PFSK-1 (cell line): ENCODE data around the gene RAP1A.

Experiments used
- FOXP2 ChIP-seq: optimal IDR thresholded peaks from 2 replicates; pipeline ENCODE3; 2011; ENCODE audit warnings: borderline replicate concordance, control low read depth, inconsistent platforms; ENCODE audit not compliant: insufficient read depth; ENCODE audit errors: extremely low read length, extremely low read depth
- POLR2AphosphoS5 ChIP-seq: IDR thresholded peaks from 2 replicates; pipeline ENCODE4 v1.6.1; 2012; ENCODE audit warnings: low read depth, mild to moderate bottlenecking, control low read depth, low read length, moderate library complexity
- SIN3A ChIP-seq: IDR thresholded peaks from 2 replicates; pipeline ENCODE4 v1.6.1; 2012; ENCODE audit warnings: mild to moderate bottlenecking, low read length, moderate library complexity, borderline replicate concordance; ENCODE audit not compliant: insufficient read depth
- TAF1 ChIP-seq: IDR thresholded peaks from 2 replicates; pipeline ENCODE4 v1.6.1; 2012; ENCODE audit warnings: low read length, control low read depth, borderline replicate concordance; ENCODE audit not compliant: insufficient read depth
- TF ChIP-seq, protein P1 (sequence below), 2 experiments: IDR thresholded peaks; 2 replicates each; pipeline versions ENCODE4 v1.6.1 to v1.8.0; 2011 to 2012; ENCODE audit warnings: low read depth in 2 of 2, low read length in 2 of 2, control low read depth in 1 of 2, inconsistent platforms in 1 of 2, mild to moderate bottlenecking in 1 of 2, moderate library complexity in 1 of 2; ENCODE audit not compliant: insufficient read depth in 1 of 2

- TF ChIP-seq POLR2AphosphoS5, result no peak
- no peak for TF ChIP-seq TAF1
- TF ChIP-seq, protein P1, sequence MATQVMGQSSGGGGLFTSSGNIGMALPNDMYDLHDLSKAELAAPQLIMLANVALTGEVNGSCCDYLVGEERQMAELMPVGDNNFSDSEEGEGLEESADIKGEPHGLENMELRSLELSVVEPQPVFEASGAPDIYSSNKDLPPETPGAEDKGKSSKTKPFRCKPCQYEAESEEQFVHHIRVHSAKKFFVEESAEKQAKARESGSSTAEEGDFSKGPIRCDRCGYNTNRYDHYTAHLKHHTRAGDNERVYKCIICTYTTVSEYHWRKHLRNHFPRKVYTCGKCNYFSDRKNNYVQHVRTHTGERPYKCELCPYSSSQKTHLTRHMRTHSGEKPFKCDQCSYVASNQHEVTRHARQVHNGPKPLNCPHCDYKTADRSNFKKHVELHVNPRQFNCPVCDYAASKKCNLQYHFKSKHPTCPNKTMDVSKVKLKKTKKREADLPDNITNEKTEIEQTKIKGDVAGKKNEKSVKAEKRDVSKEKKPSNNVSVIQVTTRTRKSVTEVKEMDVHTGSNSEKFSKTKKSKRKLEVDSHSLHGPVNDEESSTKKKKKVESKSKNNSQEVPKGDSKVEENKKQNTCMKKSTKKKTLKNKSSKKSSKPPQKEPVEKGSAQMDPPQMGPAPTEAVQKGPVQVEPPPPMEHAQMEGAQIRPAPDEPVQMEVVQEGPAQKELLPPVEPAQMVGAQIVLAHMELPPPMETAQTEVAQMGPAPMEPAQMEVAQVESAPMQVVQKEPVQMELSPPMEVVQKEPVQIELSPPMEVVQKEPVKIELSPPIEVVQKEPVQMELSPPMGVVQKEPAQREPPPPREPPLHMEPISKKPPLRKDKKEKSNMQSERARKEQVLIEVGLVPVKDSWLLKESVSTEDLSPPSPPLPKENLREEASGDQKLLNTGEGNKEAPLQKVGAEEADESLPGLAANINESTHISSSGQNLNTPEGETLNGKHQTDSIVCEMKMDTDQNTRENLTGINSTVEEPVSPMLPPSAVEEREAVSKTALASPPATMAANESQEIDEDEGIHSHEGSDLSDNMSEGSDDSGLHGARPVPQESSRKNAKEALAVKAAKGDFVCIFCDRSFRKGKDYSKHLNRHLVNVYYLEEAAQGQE (IDR thresholded peaks at IDR 0.05; ENCODE audit: insufficient read depth in 1 of 2, low read depth in 2 of 2, low read length in 2 of 2), result no peak
- no peak for TF ChIP-seq SIN3A
- no peak for TF ChIP-seq FOXP2
These were observed 39.0 kb downstream of the RAP1A start for GRCh38 chr1:111658622-111659021.
